Measurements from ENCODE around the gene MTURN.

MTURN gene

DNA sequence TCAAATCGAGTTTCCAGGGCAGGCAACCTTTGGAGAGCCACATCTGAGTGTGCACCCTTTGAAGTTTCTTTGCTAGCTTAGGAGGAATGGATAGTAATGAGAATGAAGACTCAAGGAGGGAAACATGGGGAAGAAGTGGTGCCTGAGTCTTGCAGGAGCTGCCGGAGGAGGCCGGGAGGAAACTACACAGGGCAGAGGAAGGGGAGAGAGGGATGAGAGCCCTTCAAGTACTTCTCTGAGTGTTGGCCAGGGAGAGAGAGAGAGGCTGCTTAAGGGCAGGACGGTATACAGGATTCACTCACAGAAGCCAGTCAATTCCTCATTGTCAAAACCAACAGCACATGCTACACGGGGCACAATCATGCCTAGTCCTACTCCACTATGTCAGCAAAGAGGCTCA, 75.2 kb downstream of the MTURN start:
- DNase-seq (ENCODE audit: low spot score): no peak
